Left lung (tissue), 10 donors: ENCODE results near the gene FERMT3. TPM values are rescaled to one million over a fixed set of nuclear protein-coding genes. Genes with fewer than 3 reads are reported as not detected.

ENCODE experiments used
- ATAC-seq: fragments of 200-7000 bp; cut with Tn5 transposase; one replicate; pipeline ENCODE4 v1.9.1; 2020; ENCODE audit warnings: moderate library complexity
- DNase-seq, 4 donors: peaks; one replicate each; pipeline ENCODE4 v3.0.0-alpha.2; 2013 to 2020
- H3K27ac ChIP-seq, 2 donors: fragments of 200-600 bp; sonication (generic) in 1 of 2; one replicate each; pipeline versions ENCODE4 v1.5.0 to v1.8.0; 2020 to 2021
- H3K27me3 ChIP-seq, 2 donors: fragments of 200-600 bp; sonication (generic) in 1 of 2; one replicate each; pipeline versions ENCODE4 v1.5.0 to v1.8.0; 2020 to 2021
- H3K36me3 ChIP-seq, 2 donors: fragments of 200-600 bp; sonication (generic) in 1 of 2; one replicate each; pipeline versions ENCODE4 v1.5.0 to v1.8.0; 2020 to 2021
- H3K4me1 ChIP-seq, 2 donors: fragments of 200-600 bp; one replicate each; pipeline ENCODE4 v1.8.0; 2021
- H3K4me3 ChIP-seq, 2 donors: fragments of 200-600 bp; sonication (generic) in 1 of 2; one replicate each; pipeline versions ENCODE4 v1.5.0 to v1.8.0; 2020 to 2021; ENCODE audit warnings: mild to moderate bottlenecking in 1 of 2
- H3K9me3 ChIP-seq, 2 donors: fragments of 200-600 bp; sonication (generic) in 1 of 2; one replicate each; pipeline versions ENCODE4 v1.5.0 to v1.8.0; 2020 to 2021
- CTCF ChIP-seq, 2 donors: fragments of 200-600 bp; sonication (generic) in 1 of 2; IDR thresholded peaks; one replicate each; pipeline versions ENCODE4 v1.5.0 to v1.8.0; 2021; ENCODE audit warnings: antibody characterized with exemption in 2 of 2
- intact Hi-C, 2 donors: fragments of 100-400 bp; cut with DNase I; formaldehyde crosslinking; loops; one replicate each; pipeline versions ENCODE4 v1.11.2 to v1.14.2; 2022
- polyA plus RNA-seq, 6 donors: library from polyadenylated mRNA; unstranded; fragments of 120-200 nt; gene quantifications; one replicate each; pipeline ENCODE4 v1.2.1, GENCODE V29; 2013; ENCODE audit not compliant: insufficient read length in 6 of 6
- total RNA-seq, 2 donors: library from RNA; stranded (reverse); fragmentation: NEBNext Ultra II Directional; extraction: Animal tissue kit (Norgen Biotek cat#: 25700); gene quantifications; one replicate each; pipeline ENCODE4 v1.2.1, GENCODE V29; 2021
- donor health status: DM: no; HTN: yes; CAD: no.
- donor health status: DM: no; HTN: no; CAD: no.

Gene FERMT3
- total and polyA plus RNA-seq, 8 donors: 9.1 to 100 (median 10.8) TPM

- intact Hi-C loops: no loop called here
- H3K9me3 ChIP-seq: no peaks in the 10 kb centered on the region
- no peaks in the 10 kb centered on the region for H3K27me3 ChIP-seq
- DNase-seq (peak in 3 of 4 donors; percentile 54 to 93 (median 59)), ATAC-seq (peak; percentile 71)
- TF ChIP-seq CTCF (IDR thresholded peaks at IDR 0.05): peak; percentile 79 to 89
- peak within 1 kb of the TSS; percentile 82 to 87 for H3K4me3 ChIP-seq
- H3K4me1 ChIP-seq: peaks cover 9 to 49% of the 10 kb centered on the region in 2 donors
- H3K36me3 ChIP-seq: peaks cover 0 to 20% of the 10 kb centered on the region in 2 donors
- H3K27ac ChIP-seq: peak within 1 kb of the TSS; percentile 56 to 73
Observed at GRCh38 chr11:64251016-64251752, 44.7 kb downstream of the FERMT3 start, which contains the start of gene PLCB3. Gene PLCB3, plus strand, starts transcription at chr11:64251530. Its CDS starts 120 bp downstream, at chr11:64251650.

- Histone ChIP-seq H3K36me3 (peaks cover 0 to 25% of the 10 kb centered on the region in 2 donors), H3K27me3 (no peaks in the 10 kb centered on the region), H3K27ac (peak overlapping the region; percentile 56 to 73), H3K4me3 (peak overlapping the region; percentile 82 to 87), H3K4me1 (peaks cover 9 to 47% of the 10 kb centered on the region in 2 donors), H3K9me3 (no peaks in the 10 kb centered on the region)
- TF ChIP-seq CTCF (IDR thresholded peaks at IDR 0.05): no peak
- DNase-seq: no peak
- intact Hi-C loops: no loop called here
- ATAC-seq: no peak
Observed at GRCh38 chr11:64251753-64252002, 45.2 kb downstream of the FERMT3 start.

- peaks cover 9 to 43% of the 10 kb centered on the region in 2 donors for H3K4me1 ChIP-seq
- H3K4me3 ChIP-seq: peak overlapping the region; percentile 82 to 87
- H3K27me3 ChIP-seq: no peaks in the 10 kb centered on the region
- peak in 3 of 4 donors; percentile 25 to 89 (median 79) for DNase-seq
- intact Hi-C loops: no loop called here
- H3K27ac ChIP-seq: peak overlapping the region; percentile 56 to 73
- peaks cover 0 to 31% of the 10 kb centered on the region in 2 donors for H3K36me3 ChIP-seq
- H3K9me3 ChIP-seq: no peaks in the 10 kb centered on the region
- peak; percentile 70 for ATAC-seq
- TF ChIP-seq CTCF (IDR thresholded peaks at IDR 0.05): peak; percentile 12 to 29
Observed at GRCh38 chr11:64252003-64252872, 45.7 kb downstream of the FERMT3 start.

DNA sequence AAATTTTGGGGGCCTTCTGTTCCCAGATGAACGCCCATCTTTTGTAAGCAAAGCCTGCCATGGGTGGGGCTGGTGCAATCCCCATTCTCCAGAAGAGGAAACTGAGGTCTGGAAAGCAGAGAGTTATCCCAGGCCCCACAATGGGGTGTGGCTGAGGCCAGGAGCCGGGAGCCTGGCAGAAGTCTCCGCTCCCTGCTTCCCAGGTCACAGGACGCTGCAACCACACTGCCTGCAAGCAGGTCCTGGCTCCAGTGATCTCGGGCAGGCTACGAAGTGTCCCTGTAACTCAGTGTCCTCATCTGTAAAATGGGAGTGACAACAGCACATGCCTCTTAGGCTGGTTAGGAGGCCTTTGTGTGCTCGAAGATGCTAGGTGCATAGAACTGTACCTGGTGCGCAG, 46.5 kb downstream of the FERMT3 start:
- no peak for TF ChIP-seq CTCF (IDR thresholded peaks at IDR 0.05)
- no peak for ATAC-seq

DNA sequence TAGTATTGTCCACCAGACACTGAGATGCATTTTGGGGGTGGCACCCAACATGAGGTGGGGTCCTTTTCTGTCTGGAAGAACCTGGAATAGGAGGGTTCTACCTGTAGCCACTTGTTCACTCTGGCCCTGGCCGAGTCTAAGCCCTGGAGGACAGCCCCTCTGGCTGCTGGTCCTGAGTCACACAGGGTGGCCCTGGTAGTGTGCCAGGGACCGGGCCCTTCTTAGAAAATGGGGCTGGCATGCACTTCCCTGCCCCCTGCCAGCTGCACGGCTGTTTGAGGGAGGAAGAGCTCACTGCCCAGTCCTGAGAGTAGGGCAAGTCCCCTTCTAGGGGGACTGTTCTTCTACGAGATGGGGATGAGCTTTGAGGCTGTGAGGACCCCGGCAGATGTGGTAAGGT, 47.0 kb downstream of the FERMT3 start:
- no peaks in the 10 kb centered on the region for H3K9me3 ChIP-seq
- H3K4me1 ChIP-seq: peaks cover 9 to 35% of the 10 kb centered on the region in 2 donors
- intact Hi-C loops: no loop called here
- peak overlapping the region in 1 of 2 donors; percentile 87 for H3K4me3 ChIP-seq
- no peak for ATAC-seq
- TF ChIP-seq CTCF (IDR thresholded peaks at IDR 0.05): no peak
- H3K27ac ChIP-seq: no peak overlapping the region
- peaks cover 0 to 43% of the 10 kb centered on the region in 2 donors for H3K36me3 ChIP-seq
- DNase-seq: peak in 1 of 4 donors; percentile 42
- no peaks in the 10 kb centered on the region for H3K27me3 ChIP-seq

More for the DNA sequence above, 46.5 kb downstream of the FERMT3 start:
- Histone ChIP-seq H3K36me3 (peaks cover 0 to 39% of the 10 kb centered on the region in 2 donors), H3K9me3 (no peaks in the 10 kb centered on the region), H3K27me3 (no peaks in the 10 kb centered on the region), H3K27ac (no peak overlapping the region), H3K4me3 (peak overlapping the region in 1 of 2 donors; percentile 87), H3K4me1 (peaks cover 9 to 35% of the 10 kb centered on the region in 2 donors)
- DNase-seq: no peak
- intact Hi-C loops: no loop called here
